Mesothelial cell of epicardium (in vitro differentiated cells): ENCODE results near the gene CPLANE2. TPM values are rescaled to one million over a fixed set of nuclear protein-coding genes. Genes with fewer than 3 reads are reported as not detected.
"Not testable (repeated sequence)": the region's sequence is repeated elsewhere in the genome, so short reads cannot be mapped to it uniquely, and the experiment has no call there.

ENCODE experiments used
- DNase-seq, 2 experiments: peaks; one replicate each; pipeline ENCODE4 v3.0.0; 2021; ENCODE audit warnings: low spot score in 2 of 2; ENCODE audit not compliant: unreplicated experiment in 2 of 2
- H3K27ac Mint-ChIP-seq: 2 replicates; pipeline ENCODE4 v1.8.0; 2021; ENCODE audit warnings: mixed read lengths
- H3K27me3 Mint-ChIP-seq: 2 replicates; pipeline ENCODE4 v1.8.0; 2021; ENCODE audit warnings: low read depth, mixed read lengths
- H3K36me3 Mint-ChIP-seq: 2 replicates; pipeline ENCODE4 v1.8.0; 2021; ENCODE audit warnings: mixed read lengths
- H3K4me1 Mint-ChIP-seq: 2 replicates; pipeline ENCODE4 v1.8.0; 2021; ENCODE audit warnings: mixed read lengths
- H3K4me3 Mint-ChIP-seq: 2 replicates; pipeline ENCODE4 v1.8.0; 2021; ENCODE audit warnings: mild to moderate bottlenecking, moderate library complexity, mixed read lengths
- H3K9me3 Mint-ChIP-seq: 2 replicates; pipeline ENCODE4 v1.8.0; 2021; ENCODE audit warnings: mixed read lengths
- CTCF ChIP-seq: fragments of 200-600 bp; sonication (generic); IDR thresholded peaks from one replicate; pipeline ENCODE4 v1.5.0; 2021; ENCODE audit warnings: antibody characterized with exemption; ENCODE audit not compliant: unreplicated experiment
- total RNA-seq: library from RNA; stranded (reverse); gene quantifications from 3 replicates; pipeline ENCODE4 v1.2.1, GENCODE V29; 2021

Gene CPLANE2
- total RNA-seq, 1 donor from 2014 or later: 10.7 TPM

- H3K4me3 Mint-ChIP-seq: no peak overlapping the region
- TF ChIP-seq CTCF: no peak
These were observed 38.4 kb downstream of the CPLANE2 start for GRCh38 chr1:16198444-16199156.

GRCh38 chr1:16196874-16197273 lies 40.1 kb downstream of the CPLANE2 start:
- H3K27ac Mint-ChIP-seq: no peak overlapping the region
- TF ChIP-seq CTCF: no peak
- no peaks in the 10 kb centered on the region for H3K27me3 Mint-ChIP-seq
- H3K4me1 Mint-ChIP-seq: no peaks in the 10 kb centered on the region
- peaks cover 19% of the 10 kb centered on the region for H3K36me3 Mint-ChIP-seq
- no peak for DNase-seq
- no peak overlapping the region for H3K4me3 Mint-ChIP-seq
- H3K9me3 Mint-ChIP-seq: no peaks in the 10 kb centered on the region

More at GRCh38 chr1:16198444-16199156, 38.4 kb downstream of the CPLANE2 start:
- Mint-ChIP-seq H3K27ac (no peak overlapping the region), H3K9me3 (no peaks in the 10 kb centered on the region), H3K36me3 (peaks cover 27% of the 10 kb centered on the region), H3K4me1 (peaks cover 2% of the 10 kb centered on the region), H3K27me3 (no peaks in the 10 kb centered on the region)
- DNase-seq: no peak

- H3K4me1 Mint-ChIP-seq, H3K4me3 Mint-ChIP-seq, H3K27ac Mint-ChIP-seq, H3K27me3 Mint-ChIP-seq, DNase-seq, H3K9me3 Mint-ChIP-seq: not testable (repeated sequence)
- H3K36me3 Mint-ChIP-seq: peaks cover 19% of the 10 kb centered on the region
These were observed 40.8 kb downstream of the CPLANE2 start for GRCh38 chr1:16196139-16196538.

- Mint-ChIP-seq H3K27me3 (no peaks in the 10 kb centered on the region), H3K4me3 (no peak overlapping the region), H3K36me3 (peaks cover 19% of the 10 kb centered on the region), H3K4me1 (peaks cover 2% of the 10 kb centered on the region), H3K27ac (no peak overlapping the region), H3K9me3 (no peaks in the 10 kb centered on the region)
- no peak for DNase-seq
- TF ChIP-seq CTCF: no peak
These were observed 41.5 kb downstream of the CPLANE2 start for GRCh38 chr1:16195518-16195905.

- no peak for TF ChIP-seq CTCF
- H3K9me3 Mint-ChIP-seq: no peaks in the 10 kb centered on the region
These were observed 45.0 kb downstream of the CPLANE2 start for GRCh38 chr1:16191916-16192546.

GRCh38 chr1:16191309-16191708 lies 45.7 kb downstream of the CPLANE2 start:
- Mint-ChIP-seq H3K9me3 (no peaks in the 10 kb centered on the region), H3K4me3 (no peak overlapping the region), H3K36me3 (peaks cover under 1% of the 10 kb centered on the region), H3K4me1 (peaks cover 6% of the 10 kb centered on the region), H3K27ac (no peak overlapping the region), H3K27me3 (no peaks in the 10 kb centered on the region)
- no peak for TF ChIP-seq CTCF
- DNase-seq: no peak

More at GRCh38 chr1:16191916-16192546, 45.0 kb downstream of the CPLANE2 start:
- DNase-seq: no peak
- H3K4me1 Mint-ChIP-seq: peaks cover 6% of the 10 kb centered on the region
- no peaks in the 10 kb centered on the region for H3K27me3 Mint-ChIP-seq
- H3K4me3 Mint-ChIP-seq: no peak overlapping the region
- no peak overlapping the region for H3K27ac Mint-ChIP-seq
- peaks cover 5% of the 10 kb centered on the region for H3K36me3 Mint-ChIP-seq
